ENCODE data around the gene ATXN7L1. TPM values are rescaled to one million over a fixed set of nuclear protein-coding genes. Genes with fewer than 3 reads are reported as not detected.
A peak's percentile ranks its signal among the peaks of the same experiment; 100 is the strongest.
"Not testable (repeated sequence)": the region's sequence is repeated elsewhere in the genome, so short reads cannot be mapped to it uniquely, and the experiment has no call there.

ATXN7L1 gene
- total RNA-seq, 1 experiment from 2014 or later, result 8.8 TPM

DNA sequence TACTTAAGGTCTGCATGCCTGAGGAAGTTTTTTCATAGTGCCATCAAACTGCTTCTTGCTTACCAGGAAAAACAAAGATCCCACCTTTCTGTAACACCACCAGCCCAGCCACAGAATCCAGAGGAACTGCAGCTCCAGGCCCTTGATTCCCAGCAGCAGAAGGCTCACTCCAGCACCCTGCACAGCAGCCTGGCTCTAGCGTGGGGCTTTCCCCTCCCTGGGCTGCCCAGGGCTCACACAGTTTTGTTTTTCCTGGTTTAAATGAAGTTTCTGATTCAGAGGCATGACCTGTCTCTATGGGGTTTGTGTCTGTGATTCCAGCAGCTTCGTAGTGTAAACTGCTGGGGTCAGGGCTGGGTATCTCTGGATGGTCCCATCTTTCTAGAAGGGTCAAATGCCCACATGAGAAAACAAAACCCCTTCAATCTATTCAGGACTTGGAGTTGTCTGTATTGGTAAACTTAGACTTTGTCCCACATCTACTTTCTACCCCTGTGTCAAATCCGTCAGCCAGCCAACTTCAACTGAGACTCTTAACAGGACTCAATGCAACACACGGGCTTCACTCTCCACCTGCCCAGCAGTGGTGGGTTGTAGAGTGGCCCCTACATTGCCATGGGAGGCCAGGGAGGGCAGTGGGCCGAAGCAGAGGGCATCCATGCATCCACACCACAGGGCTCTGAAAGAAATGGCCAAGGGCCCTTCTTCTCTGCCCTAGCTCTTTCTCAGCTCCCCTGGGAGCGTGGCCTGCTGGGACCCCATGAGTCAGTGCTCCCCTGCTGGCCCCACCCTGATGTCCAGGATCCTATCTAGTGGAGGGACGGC lies 73.6 kb downstream of the ATXN7L1 start:
- peak; percentile 43 for DNase-seq (ENCODE audit: low read depth)

DNA sequence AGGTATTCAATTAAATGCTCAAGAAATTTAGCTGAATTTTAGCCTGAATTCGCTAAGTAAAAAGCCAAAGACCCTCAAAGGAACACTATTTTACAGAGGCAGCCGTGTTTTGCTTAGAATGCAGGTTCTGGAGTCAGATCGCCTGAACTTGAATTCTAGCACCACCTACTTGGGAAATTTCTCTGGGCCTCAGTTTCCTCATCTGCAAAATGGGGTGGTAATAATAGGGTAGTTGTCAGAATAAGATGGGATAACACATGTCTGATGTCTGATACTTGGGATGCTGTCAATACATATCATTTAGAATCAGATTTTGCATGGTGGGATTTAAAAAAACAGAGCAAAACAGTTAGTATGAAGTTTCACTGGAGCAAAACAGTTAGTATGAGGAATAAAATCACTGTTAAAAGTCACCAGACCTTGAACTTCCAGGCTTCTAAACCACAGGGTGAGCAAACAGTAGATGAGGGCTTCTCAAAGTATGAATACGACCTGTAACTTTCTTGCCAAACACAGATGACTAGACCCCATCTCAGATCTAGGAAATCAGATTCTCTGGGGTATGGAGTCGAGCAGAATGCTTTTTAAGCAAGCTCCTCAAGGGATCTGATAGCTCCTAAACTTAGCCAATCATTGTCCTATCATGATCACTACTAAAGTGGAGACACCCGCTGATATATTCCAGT lies 75.4 kb downstream of the ATXN7L1 start:
- DNase-seq (ENCODE audit: low read depth), result no peak

DNA sequence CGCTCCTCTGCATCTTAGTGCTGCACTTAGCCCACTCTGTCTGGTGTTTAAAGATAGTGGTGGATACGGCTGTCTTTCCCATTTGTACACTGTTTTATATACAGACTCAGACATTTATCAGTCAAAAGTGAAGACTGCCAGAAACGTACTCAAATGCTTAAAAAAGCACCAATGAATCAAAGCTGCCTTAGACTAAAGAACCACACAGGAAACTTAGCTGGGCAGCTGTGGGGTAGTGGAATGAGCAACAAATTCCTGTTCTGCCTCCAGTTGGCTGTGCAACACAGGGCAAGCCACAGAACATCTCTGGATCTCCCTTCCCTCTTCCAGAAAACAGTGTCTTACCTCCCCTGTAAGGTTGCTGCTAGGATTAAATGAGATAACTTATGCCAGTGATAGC lies 76.0 kb downstream of the ATXN7L1 start:
- no peak for DNase-seq (ENCODE audit: low read depth)

DNA sequence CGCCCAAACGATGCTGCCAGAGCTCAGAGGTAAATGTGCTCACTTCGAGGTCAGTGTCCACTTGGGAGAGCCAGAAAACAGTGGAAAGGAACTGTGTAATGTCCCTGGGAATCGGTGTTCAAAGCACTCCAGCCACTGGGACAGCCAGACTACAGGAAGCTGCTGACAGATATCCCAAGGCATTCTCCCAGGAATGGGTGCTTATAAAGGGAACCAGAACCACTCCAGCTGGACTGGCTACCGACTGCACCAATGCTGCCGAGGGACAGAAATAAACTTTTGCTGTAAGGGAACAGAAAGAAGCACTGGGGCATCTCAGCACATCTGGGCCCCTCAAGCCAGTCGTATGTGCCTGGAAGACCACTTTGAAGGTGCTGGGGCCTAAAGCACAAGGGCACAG lies 76.7 kb downstream of the ATXN7L1 start:
- no peak for DNase-seq (ENCODE audit: low read depth)

DNA sequence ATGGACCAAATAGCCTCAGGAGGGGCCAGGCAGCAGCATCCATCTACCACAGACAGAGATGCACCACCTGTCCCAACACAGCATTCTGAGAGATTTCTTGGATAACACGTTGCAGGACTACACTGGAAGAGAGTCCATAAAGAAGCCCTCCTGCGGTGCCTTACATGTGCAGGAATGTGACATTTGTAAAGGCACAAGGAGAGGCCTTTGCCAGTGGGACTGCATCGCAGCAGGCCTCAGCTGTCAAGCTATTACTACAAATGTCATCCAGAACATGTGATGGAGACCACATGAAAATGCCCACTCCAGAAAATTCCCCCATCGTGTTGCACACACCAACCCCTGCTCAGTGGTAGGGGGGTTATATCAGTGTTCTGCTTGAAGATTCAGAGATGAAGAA lies 77.4 kb downstream of the ATXN7L1 start:
- no peak for DNase-seq (ENCODE audit: low read depth)

- DNase-seq (ENCODE audit: low read depth), result no peak
Observed at GRCh38 chr7:105797652-105798051, 78.7 kb downstream of the ATXN7L1 start.

DNA sequence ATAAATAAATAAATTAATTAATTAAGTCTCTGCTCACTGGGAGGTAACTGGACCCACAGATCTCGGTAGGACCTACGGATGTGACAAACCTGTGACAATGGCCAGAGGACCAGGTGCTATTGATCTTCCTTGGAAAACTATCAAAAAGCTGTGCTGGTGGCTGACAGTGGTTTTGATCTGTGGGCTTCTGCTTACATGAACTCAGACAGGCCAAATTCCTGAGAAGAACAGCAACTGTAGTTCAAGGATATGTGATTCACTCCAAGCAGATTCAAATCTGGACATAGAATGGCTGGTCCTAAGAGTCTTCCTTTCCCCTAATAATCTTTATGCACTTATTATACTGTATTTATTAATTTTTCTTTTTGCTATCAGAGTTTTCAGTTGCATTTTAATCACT lies 80.0 kb downstream of the ATXN7L1 start:
- no peak for DNase-seq (ENCODE audit: low read depth)

DNA sequence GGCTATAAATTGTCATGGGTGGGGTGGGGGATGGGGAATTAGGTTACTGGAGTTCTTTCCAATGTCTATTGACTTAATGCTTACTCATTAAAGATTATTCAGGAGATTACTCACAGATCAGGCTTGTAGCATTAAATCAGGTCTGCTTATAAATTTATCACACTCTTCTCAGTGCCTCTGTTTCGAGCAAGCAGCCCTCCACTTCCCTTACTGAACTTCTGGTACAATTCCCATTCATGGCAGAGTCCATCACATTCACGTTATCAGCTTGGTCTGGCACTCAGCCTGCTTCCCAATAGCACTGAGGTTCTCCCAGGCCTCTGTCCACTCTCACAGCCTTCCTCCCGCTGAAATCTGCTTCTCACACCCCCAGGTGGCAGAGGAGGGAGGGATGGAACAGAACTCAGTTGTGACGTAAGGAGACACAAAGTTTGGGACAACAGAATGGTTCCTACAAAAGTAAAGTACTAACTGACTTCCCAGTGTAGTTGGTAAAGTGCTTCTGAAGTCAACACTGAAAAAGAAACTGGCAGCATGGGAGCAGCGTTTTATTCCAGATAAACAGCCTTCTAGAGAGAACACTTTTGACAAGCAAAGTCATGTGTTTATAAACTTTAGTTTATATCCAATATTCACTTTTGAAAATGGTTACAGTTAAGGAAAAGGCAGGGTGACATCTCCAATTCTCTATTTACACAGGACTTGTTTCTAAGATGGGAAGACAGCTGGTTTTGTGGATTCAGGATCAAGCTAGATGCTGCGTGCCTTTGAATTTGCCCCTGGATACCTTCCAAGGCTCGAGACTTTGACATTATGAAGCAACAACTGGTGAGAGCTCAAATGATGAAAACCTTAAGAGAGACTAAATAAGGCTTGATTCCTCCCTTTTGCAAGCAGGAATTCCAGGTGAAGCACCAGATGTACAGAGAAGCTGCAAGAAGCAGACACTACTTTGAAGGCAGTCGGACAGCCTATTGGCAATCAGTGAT lies 81.4 kb downstream of the ATXN7L1 start:
- no peak for DNase-seq (ENCODE audit: low read depth)

DNA sequence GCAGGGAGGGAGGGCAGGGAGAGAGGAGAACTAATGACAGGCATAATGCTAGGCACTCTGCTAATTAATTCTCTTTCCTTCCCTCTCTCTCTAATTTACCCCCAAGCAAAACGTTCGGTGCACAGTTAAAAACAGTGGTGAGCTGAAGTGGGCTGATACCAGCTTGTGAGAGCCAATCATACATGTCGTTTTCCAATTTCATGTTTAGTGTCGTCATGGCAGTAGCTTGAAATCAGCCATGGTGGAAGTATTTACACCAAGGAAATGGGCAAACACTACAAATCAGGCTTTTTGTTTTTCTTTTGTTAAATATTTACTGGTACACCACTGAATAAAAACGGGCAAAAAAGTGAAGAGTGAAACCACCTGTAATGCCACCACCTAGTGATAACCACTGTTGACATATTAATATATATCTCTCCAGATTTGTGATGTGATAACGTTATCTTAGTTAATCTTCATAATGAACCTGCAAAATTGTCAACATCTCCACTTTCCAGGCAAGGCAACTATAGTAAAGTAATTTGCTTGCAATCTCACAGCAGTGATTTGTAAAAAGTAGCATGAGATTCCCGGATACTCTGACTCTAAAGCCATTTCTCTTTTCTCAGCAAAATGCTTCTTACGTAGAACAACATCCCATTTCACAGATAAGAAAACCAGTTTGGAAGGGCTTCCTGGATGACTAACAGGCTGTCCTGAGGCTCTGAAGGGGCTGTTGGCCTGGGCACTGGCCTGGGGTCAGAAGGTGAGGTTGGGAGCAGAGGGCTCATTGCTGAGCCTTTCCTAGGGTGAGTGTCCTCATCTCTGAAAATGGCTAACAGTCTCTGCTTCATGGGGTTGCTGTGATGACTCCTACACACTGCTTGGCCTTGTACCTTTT lies 83.7 kb downstream of the ATXN7L1 start:
- no peak for DNase-seq (ENCODE audit: low read depth)

DNA sequence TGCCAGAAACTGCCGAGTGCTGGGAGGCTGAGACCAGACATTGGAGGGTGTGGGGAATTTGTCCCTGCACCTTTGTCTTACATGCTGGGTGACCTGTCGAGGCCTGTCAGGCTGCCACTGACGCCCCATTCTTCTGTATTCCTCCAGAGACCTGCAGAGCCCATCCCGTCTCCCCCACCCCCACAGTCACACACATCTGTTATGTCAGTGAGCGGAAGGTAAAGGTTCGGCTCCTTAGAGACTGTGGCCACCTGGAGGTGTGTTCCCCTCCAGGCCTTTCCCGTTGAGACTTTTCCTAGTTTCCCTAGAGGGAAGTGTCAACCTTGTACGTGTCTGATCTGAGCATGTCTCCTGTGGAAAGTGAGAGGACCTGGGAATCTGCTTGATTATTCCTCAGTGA lies 84.5 kb downstream of the ATXN7L1 start:
- no peak for DNase-seq (ENCODE audit: low read depth)

DNA sequence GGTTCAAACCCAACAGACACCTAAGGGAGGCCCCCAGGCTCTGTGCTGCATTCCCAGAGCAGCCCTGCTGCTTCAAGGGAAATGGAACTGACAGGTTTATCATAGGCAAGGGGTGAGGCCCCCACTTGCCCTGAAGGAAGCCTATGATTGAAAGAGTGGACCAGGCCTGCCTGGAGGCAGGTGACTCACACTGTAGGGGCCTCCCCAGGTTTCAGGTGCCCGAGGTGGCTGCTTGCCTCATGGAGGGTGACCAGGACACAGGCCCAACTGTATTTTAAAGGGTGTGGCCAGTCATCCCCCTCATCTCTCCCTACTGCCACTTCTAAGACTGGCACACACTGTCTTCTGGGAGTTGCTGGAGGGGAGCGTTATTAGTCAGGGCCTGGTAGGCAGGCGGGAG lies 85.4 kb downstream of the ATXN7L1 start:
- peak; percentile 25 for DNase-seq (ENCODE audit: low read depth)

DNA sequence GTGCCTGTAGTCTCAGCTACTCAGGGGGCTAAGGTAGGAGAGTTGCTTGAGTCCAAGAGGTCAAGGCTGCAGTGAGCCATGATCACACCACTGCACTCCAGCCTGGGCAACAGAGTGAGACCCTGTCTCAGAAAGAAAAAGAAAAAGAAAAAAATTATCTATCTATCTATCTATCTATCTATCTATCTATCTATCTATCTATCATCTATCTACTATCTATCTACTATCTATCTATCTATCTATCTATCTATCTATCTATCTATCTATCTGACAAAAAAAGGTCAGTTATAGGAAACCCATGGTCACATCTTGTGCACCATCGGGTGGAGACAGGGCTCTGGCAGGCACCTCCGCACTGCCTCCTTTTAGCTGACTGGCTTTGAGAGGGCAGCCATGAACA lies 85.9 kb downstream of the ATXN7L1 start:
- DNase-seq (ENCODE audit: low read depth), result not testable (repeated sequence)

- peak; percentile 31 for DNase-seq (ENCODE audit: low read depth)
Observed at GRCh38 chr7:105788816-105789349, 87.5 kb downstream of the ATXN7L1 start.

DNA sequence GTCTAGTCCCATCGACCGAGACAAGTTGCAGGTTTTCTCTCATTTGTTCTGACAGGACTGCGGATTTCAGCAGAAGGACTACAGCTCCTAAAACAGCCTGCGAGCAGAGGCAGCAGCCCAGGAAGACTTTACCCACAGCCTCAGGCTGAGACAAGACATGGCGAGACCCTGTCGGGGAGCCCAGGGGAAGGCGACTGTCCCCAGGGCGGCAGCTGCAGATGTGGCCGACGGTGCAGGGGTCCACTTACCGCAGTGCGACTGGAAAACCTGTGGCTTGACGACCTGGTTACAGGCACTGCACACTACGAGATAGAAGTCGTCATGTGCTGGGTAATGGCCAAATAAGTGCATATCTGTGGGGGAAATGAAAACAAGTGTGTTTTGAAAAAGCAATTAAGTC lies 88.0 kb downstream of the ATXN7L1 start:
- DNase-seq (ENCODE audit: low read depth), result no peak

DNA sequence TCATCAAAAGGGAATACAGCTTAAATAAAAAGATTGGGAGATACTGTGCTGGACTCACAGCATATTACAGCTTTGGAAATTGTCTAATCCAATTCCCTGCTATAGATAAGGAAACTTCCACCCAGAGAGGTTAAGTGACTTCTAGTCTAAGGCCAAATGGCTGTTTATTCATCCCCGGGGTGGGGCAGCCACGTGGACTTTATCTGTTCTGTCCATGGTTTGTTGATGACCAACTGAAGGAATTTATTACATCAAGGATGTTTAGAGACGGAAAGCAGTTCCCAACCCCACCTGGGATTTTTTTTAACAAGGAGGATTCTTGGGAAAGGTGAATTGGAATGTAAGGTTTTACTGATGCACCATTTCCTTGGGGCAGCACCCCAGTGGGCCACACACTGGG lies 88.6 kb downstream of the ATXN7L1 start:
- DNase-seq (ENCODE audit: low read depth), result no peak

DNA sequence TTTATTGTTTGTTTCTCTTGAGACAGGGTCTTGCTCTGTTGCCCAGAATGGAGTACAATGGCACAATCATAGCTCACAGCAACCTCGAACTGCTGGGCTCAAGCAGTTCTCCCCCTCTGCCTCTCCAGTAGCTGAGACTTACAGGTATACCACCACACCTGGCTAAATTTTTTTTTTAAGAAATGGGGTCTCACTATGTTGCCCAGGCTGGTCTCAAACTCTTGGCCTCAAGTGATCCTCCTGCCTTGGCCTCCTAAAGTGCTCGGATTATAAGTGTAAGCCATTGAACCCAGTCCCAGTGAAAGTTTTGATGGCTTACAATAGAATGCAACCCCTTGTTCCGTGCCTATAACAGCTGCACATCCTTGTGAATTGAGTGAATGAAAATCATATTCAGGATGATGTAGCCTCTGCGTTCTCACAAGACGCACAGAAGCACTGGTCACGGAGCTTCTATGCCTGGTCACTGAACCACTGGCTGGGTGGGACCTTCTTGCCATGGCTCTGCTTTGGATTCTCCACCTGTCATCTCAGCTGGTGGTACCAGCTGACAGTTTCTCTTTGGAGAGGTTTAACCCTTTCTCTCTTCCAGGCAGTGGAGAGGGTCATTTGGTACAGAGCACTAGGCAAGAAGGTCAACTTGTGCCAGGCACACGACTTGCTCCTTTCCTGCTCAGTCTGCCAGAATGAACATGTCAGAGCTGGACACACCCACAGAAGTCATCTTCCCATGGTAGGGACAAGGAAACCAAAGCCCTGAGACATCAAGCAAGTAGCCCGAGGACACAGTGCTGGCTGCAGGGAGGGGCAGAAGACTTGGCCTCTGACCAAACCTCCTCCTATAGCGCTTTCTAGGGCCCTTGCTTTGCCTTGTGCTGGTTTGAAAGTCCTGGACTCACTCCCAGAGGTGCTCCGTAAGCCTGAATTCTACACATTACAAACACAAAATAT lies 89.6 kb downstream of the ATXN7L1 start:
- DNase-seq (ENCODE audit: low read depth), result peak; percentile 35

GRCh38 chr7:105782391-105783042 lies 93.9 kb downstream of the ATXN7L1 start:
- DNase-seq (ENCODE audit: low read depth), result peak; percentile 95

- no peak for DNase-seq (ENCODE audit: low read depth)
Observed at GRCh38 chr7:105779856-105780780, 96.3 kb downstream of the ATXN7L1 start.

All from Daoy (cell line).